Measurements from ENCODE around the gene HIF3A.

GRCh38 chr19:46386151-46386550 lies 89.3 kb downstream of the HIF3A start:
- TF ChIP-seq CTCF (IDR thresholded peaks at IDR 0.05): no peak
- TF ChIP-seq EZH2 (IDR thresholded peaks at IDR 0.05): no peak

Measured in neural progenitor cell (in vitro differentiated cells).